ENCODE measurements around the gene PLCB1. TPM values are rescaled to one million over a fixed set of nuclear protein-coding genes. Genes with fewer than 3 reads are reported as not detected.

The PLCB1 gene
- total and polyA plus RNA-seq, 2 experiments from 2014 or later, result 14.9 to 20.7 TPM

GRCh38 chr20:8357703-8358102, 225.6 kb downstream of the PLCB1 start (continued):
- TF ChIP-seq ZNF462 (CRISPR knock-in tag; IDR thresholded peaks at IDR 0.05) (no peak), JUNB (IDR thresholded peaks at IDR 0.05; ENCODE audit: unreplicated experiment) (no peak), STAT1 (IDR thresholded peaks at IDR 0.05; ENCODE audit: unreplicated experiment) (no peak), ZNF331 (CRISPR knock-in tag; IDR thresholded peaks at IDR 0.05; ENCODE audit: low read depth) (no peak), REST (IDR thresholded peaks at IDR 0.05; ENCODE audit: unreplicated experiment) (no peak), ZNF114 (CRISPR knock-in tag; IDR thresholded peaks at IDR 0.05) (no peak), POLR2AphosphoS5 (IDR thresholded peaks at IDR 0.05; ENCODE audit: low read depth) (no peak), EZH2phosphoT487 (IDR thresholded peaks at IDR 0.05; ENCODE audit: unreplicated experiment) (no peak), ETS1 (IDR thresholded peaks at IDR 0.05) (no peak)
